SKM-1 (cell line): ENCODE results near the gene BICD1.
A peak's percentile ranks its signal among the peaks of the same experiment; 100 is the strongest.

Experiments used
- DNase-seq: peaks from one replicate; lab custom pipeline; 2025; ENCODE audit not compliant: unreplicated experiment; lab: John Stamatoyannopoulos, UW

BICD1 gene

GRCh38 chr12:32331133-32331532 is 224.5 kb downstream of the BICD1 start:
- no peak for DNase-seq

GRCh38 chr12:32332446-32332845 is 225.8 kb downstream of the BICD1 start:
- no peak for DNase-seq

- no peak for DNase-seq
Observed at GRCh38 chr12:32334371-32334777, 227.7 kb downstream of the BICD1 start.

- no peak for DNase-seq
Observed at GRCh38 chr12:32336261-32336660, 229.6 kb downstream of the BICD1 start.

GRCh38 chr12:32343496-32343895 is 236.8 kb downstream of the BICD1 start:
- DNase-seq = no peak

- DNase-seq = no peak
Observed at GRCh38 chr12:32344047-32344446, 237.4 kb downstream of the BICD1 start.

- no peak for DNase-seq
Observed at GRCh38 chr12:32353540-32353939, 246.9 kb downstream of the BICD1 start.

GRCh38 chr12:32357601-32358249 is 251.1 kb downstream of the BICD1 start:
- DNase-seq = no peak

GRCh38 chr12:32360956-32361355 is 254.3 kb downstream of the BICD1 start:
- DNase-seq = no peak

GRCh38 chr12:32362892-32363291 is 256.2 kb downstream of the BICD1 start:
- DNase-seq = no peak

- peak; percentile 3 for DNase-seq
Observed at GRCh38 chr12:32365473-32366064, 258.9 kb downstream of the BICD1 start.

GRCh38 chr12:32366714-32367113 is 260.1 kb downstream of the BICD1 start:
- no peak for DNase-seq

- no peak for DNase-seq
Observed at GRCh38 chr12:32367381-32367780, 260.7 kb downstream of the BICD1 start.

- no peak for DNase-seq
Observed at GRCh38 chr12:32369202-32369601, 262.6 kb downstream of the BICD1 start.

GRCh38 chr12:32377344-32378055 is 270.9 kb downstream of the BICD1 start:
- no peak for DNase-seq

- no peak for DNase-seq
Observed at GRCh38 chr12:32379213-32379612, 272.6 kb downstream of the BICD1 start.

GRCh38 chr12:32379667-32380066 is 273.0 kb downstream of the BICD1 start:
- DNase-seq = no peak

GRCh38 chr12:32382226-32382625 is 275.6 kb downstream of the BICD1 start:
- DNase-seq = no peak

- no peak for DNase-seq
Observed at GRCh38 chr12:32390572-32391219, 284.0 kb downstream of the BICD1 start.

GRCh38 chr12:32395026-32395425 is 288.4 kb downstream of the BICD1 start:
- DNase-seq = no peak

- no peak for DNase-seq
Observed at GRCh38 chr12:32397696-32398095, 291.0 kb downstream of the BICD1 start.

GRCh38 chr12:32398181-32398580 is 291.5 kb downstream of the BICD1 start:
- no peak for DNase-seq
